ENCODE results near the gene TAX1BP3. TPM values are rescaled to one million over a fixed set of nuclear protein-coding genes. Genes with fewer than 3 reads are reported as not detected.
"Not testable (repeated sequence)": the region's sequence is repeated elsewhere in the genome, so short reads cannot be mapped to it uniquely, and the experiment has no call there.

TAX1BP3 gene
- total RNA-seq, 2 donors from 2014 or later: 72.9 to 82.7 TPM

GRCh38 chr17:3708366-3708765 lies 40.0 kb upstream of the TAX1BP3 start:
- WGBS, 2 donors: 39 to 60% methylated on average over 3 of the region's 3 CpGs
- Histone ChIP-seq H3K9me3 (no peaks in the 10 kb centered on the region), H3K4me3 (no peak overlapping the region), H3K27ac (no peak overlapping the region), H3K36me3 (replicated peaks in 1 of 2; ENCODE audit: insufficient read depth in 1 of 2, low read depth in 2 of 2) (no peaks in the 10 kb centered on the region), H3K27me3 (no peaks in the 10 kb centered on the region), H3K4me1 (no peaks in the 10 kb centered on the region)
- ATAC-seq (no peak), DNase-seq (no peak)
- intact Hi-C loops (cut with DNase I): no loop called here
- TF ChIP-seq, protein P1, sequence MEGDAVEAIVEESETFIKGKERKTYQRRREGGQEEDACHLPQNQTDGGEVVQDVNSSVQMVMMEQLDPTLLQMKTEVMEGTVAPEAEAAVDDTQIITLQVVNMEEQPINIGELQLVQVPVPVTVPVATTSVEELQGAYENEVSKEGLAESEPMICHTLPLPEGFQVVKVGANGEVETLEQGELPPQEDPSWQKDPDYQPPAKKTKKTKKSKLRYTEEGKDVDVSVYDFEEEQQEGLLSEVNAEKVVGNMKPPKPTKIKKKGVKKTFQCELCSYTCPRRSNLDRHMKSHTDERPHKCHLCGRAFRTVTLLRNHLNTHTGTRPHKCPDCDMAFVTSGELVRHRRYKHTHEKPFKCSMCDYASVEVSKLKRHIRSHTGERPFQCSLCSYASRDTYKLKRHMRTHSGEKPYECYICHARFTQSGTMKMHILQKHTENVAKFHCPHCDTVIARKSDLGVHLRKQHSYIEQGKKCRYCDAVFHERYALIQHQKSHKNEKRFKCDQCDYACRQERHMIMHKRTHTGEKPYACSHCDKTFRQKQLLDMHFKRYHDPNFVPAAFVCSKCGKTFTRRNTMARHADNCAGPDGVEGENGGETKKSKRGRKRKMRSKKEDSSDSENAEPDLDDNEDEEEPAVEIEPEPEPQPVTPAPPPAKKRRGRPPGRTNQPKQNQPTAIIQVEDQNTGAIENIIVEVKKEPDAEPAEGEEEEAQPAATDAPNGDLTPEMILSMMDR (IDR thresholded peaks at IDR 0.05): no peak
- no peak for TF ChIP-seq POLR2A (IDR thresholded peaks at IDR 0.05)

DNA sequence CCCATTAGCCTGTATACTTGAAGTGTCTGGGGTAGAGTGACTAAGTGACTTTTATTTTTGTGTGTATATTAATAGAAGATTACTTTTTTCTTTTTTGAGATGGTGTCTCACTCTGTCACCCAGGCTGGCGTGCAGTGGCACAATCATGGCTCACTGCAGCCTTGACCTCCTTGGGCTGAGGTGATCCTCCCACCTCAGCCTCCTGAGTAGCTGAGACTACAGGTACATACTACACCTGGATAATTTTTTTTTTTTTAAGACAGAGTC lies 37.3 kb upstream of the TAX1BP3 start:
- ATAC-seq; H3K9me3 ChIP-seq; H3K36me3 ChIP-seq (replicated peaks in 1 of 2; ENCODE audit: insufficient read depth in 1 of 2, low read depth in 2 of 2); H3K27ac ChIP-seq; DNase-seq; H3K4me1 ChIP-seq; intact Hi-C loops (cut with DNase I); H3K4me3 ChIP-seq; H3K27me3 ChIP-seq: not testable (repeated sequence)
- WGBS, 2 donors: 90 to 93% methylated on average over 1 of the region's 1 CpG

- WGBS, 2 donors: 68 to 69% methylated on average over 20 of the region's 20 CpGs
- TF ChIP-seq, protein P1 (IDR thresholded peaks at IDR 0.05): no peak
- TF ChIP-seq POLR2A (IDR thresholded peaks at IDR 0.05): no peak
- Histone ChIP-seq H3K4me1 (no peaks in the 10 kb centered on the region), H3K36me3 (replicated peaks in 1 of 2; ENCODE audit: insufficient read depth in 1 of 2, low read depth in 2 of 2) (no peaks in the 10 kb centered on the region), H3K4me3 (no peak overlapping the region), H3K27ac (no peak overlapping the region), H3K27me3 (no peaks in the 10 kb centered on the region), H3K9me3 (no peaks in the 10 kb centered on the region)
- ATAC-seq (no peak), DNase-seq (no peak)
- intact Hi-C loops (cut with DNase I): no loop called here
These were observed 36.7 kb upstream of the TAX1BP3 start for GRCh38 chr17:3704931-3705717.

DNA sequence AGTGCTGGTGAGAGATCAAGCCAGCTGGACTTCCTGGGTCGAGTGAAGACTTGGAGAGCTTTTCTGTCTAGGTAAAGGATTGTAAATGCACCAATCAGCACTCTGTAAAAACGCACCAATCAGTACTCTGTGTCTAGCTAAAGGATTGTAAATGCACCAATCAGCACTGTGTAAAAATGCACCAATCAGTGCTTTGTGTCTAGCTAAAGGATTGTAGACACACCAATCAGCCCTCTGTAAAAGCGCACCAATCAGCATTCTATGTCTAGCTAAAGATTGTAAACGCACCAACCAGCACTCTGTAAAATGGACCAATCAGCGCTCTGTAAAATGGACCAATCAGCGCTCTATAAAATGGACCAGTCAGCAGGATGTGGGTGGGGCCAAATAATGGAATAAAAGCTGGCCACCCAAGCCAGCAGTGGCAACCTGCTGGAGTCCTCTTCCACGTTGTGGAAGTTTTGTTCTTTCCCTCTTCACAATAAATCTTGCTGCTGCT lies 33.7 kb upstream of the TAX1BP3 start:
- DNase-seq; H3K9me3 ChIP-seq; H3K4me3 ChIP-seq; H3K27me3 ChIP-seq; H3K4me1 ChIP-seq; H3K36me3 ChIP-seq (replicated peaks in 1 of 2; ENCODE audit: insufficient read depth in 1 of 2, low read depth in 2 of 2); intact Hi-C loops (cut with DNase I); ATAC-seq; H3K27ac ChIP-seq: not testable (repeated sequence)
- 69 to 88% methylated on average over 7 of the region's 7 CpGs for WGBS, 2 donors

DNA sequence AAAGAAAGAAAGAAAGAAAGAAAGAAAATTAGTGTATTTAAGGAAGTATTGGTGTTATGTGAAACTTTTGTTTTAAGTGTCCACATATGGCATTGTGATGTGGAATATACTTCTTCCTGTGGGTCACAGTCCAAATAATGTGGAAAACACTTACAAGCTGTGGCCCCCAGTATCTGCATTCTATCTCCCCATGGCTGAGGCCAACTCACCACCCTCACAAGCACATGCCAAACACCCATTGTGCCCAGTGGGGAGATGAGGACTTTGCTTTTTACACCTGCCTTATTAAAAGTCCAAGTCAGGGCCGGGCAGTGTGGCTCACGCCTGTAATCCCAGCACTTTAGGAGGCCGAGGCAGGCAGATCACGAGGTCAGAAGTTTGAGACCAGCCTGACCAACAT lies 31.6 kb upstream of the TAX1BP3 start:
- no peaks in the 10 kb centered on the region for H3K27me3 ChIP-seq
- no peak overlapping the region for H3K4me3 ChIP-seq
- 60 to 81% methylated on average over 1 to 4 of the region's 4 CpGs for WGBS, 2 donors
- ATAC-seq (no peak), DNase-seq (no peak)
- intact Hi-C loops (cut with DNase I): no loop called here
- H3K27ac ChIP-seq: no peak overlapping the region
- H3K36me3 ChIP-seq (replicated peaks in 1 of 2; ENCODE audit: insufficient read depth in 1 of 2, low read depth in 2 of 2): no peaks in the 10 kb centered on the region
- H3K4me1 ChIP-seq: peaks cover 13% of the 10 kb centered on the region
- TF ChIP-seq POLR2A (IDR thresholded peaks at IDR 0.05): no peak
- TF ChIP-seq, protein P1 (IDR thresholded peaks at IDR 0.05): no peak
- H3K9me3 ChIP-seq: no peaks in the 10 kb centered on the region

DNA sequence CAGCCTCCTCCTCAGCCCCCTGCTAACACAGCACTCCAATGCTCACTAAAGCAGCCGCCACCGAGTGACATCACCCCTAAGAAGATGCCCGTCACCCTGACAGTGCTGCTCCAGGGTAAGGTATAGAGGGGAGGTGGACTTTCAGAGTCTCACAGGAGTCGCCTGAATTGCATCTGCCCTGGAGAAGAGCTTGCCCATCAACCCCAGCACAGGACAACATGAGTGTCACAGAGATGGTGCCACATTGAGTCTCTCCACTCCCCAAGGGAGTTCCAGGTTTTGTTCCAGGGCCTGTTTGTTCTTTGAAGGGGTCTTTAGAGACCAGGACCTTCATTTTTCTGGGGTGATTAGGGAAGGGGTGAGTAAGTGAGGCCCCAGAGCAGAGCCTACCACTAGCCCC lies 29.8 kb upstream of the TAX1BP3 start:
- DNase-seq (no peak), ATAC-seq (no peak)
- TF ChIP-seq, protein P1 (IDR thresholded peaks at IDR 0.05): no peak
- intact Hi-C loops (cut with DNase I): no loop called here
- H3K36me3 ChIP-seq (replicated peaks in 1 of 2; ENCODE audit: insufficient read depth in 1 of 2, low read depth in 2 of 2): no peaks in the 10 kb centered on the region
- 77% methylated on average over 4 of the region's 4 CpGs; no CpG with 5 or more reads in 1 of the 2 donors for WGBS, 2 donors
- H3K9me3 ChIP-seq: no peaks in the 10 kb centered on the region
- no peak overlapping the region for H3K4me3 ChIP-seq
- H3K27ac ChIP-seq: no peak overlapping the region
- H3K27me3 ChIP-seq: no peaks in the 10 kb centered on the region
- H3K4me1 ChIP-seq: peaks cover 15% of the 10 kb centered on the region

All from body of pancreas (tissue), 4 donors.